ENCODE measurements around the gene PSMC4. TPM values are rescaled to one million over a fixed set of nuclear protein-coding genes. Genes with fewer than 3 reads are reported as not detected.

Gene PSMC4
- total RNA-seq, 2 donors from 2014 or later: 14.2 to 43.8 TPM

DNA sequence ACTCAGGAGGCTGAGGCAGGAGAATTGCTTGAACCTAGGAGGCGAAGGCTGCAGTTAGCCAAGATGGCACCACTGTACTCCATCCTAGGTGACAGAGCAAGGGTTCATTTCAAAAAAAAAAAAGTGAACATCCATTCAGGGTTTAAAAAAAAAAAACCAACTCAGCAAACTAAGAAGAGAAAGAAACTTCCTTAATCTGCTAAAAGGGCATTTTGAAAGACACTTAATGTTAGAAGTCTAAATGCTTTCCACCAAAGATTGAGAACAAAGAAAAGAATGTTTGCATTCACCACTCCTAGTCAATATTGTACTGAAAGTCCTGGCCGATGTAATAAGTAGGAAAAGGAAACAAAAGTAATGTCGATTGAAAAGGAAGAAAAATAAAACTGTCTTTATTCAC lies 7.1 kb upstream of the PSMC4 start:
- Histone ChIP-seq H3K9me3 (no peaks in the 10 kb centered on the region), H3K27ac (no peak overlapping the region), H3K27me3 (no peaks in the 10 kb centered on the region), H3K4me1 (no peaks in the 10 kb centered on the region), H3K4me3 (no peak overlapping the region), H3K36me3 (replicated peaks in 1 of 2; ENCODE audit: insufficient read depth in 1 of 2, low read depth in 2 of 2) (no peaks in the 10 kb centered on the region)
- ATAC-seq (no peak), DNase-seq (no peak)
- intact Hi-C loops (cut with DNase I): no loop called here
- WGBS, 2 donors: 63 to 69% methylated on average over 3 of the region's 3 CpGs
- no peak for TF ChIP-seq POLR2A (IDR thresholded peaks at IDR 0.05)
- TF ChIP-seq, protein P1, sequence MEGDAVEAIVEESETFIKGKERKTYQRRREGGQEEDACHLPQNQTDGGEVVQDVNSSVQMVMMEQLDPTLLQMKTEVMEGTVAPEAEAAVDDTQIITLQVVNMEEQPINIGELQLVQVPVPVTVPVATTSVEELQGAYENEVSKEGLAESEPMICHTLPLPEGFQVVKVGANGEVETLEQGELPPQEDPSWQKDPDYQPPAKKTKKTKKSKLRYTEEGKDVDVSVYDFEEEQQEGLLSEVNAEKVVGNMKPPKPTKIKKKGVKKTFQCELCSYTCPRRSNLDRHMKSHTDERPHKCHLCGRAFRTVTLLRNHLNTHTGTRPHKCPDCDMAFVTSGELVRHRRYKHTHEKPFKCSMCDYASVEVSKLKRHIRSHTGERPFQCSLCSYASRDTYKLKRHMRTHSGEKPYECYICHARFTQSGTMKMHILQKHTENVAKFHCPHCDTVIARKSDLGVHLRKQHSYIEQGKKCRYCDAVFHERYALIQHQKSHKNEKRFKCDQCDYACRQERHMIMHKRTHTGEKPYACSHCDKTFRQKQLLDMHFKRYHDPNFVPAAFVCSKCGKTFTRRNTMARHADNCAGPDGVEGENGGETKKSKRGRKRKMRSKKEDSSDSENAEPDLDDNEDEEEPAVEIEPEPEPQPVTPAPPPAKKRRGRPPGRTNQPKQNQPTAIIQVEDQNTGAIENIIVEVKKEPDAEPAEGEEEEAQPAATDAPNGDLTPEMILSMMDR (IDR thresholded peaks at IDR 0.05): no peak

DNA sequence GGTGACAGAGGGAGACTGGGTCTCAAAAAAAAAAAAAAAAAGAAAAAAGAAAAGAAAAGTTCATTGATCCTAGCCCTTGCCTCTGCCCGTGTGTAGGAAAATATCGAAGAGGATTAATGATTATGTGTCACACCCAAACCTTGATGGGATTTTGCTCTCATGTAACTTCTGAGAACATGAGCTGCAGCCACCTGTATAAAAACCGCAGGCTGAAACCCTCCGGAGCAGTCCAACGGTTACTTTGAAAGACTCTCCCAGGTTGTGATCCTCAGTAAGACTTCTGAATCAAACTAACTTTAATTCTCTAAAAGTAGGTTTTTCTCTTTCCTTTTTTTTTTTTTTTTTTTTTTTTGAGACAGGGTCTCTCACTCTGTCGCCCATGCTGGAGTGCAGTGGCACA lies 4.3 kb upstream of the PSMC4 start:
- TF ChIP-seq POLR2A (IDR thresholded peaks at IDR 0.05): no peak
- TF ChIP-seq, protein P1 (IDR thresholded peaks at IDR 0.05): no peak
- H3K27ac ChIP-seq: no peak overlapping the region
- no peak for ATAC-seq
- DNase-seq: no peak
- no peaks in the 10 kb centered on the region for H3K36me3 ChIP-seq (replicated peaks in 1 of 2; ENCODE audit: insufficient read depth in 1 of 2, low read depth in 2 of 2)
- intact Hi-C loops (cut with DNase I): no loop called here
- no peak overlapping the region for H3K4me3 ChIP-seq
- WGBS, 2 donors: 74 to 78% methylated on average over 6 of the region's 6 CpGs
- no peaks in the 10 kb centered on the region for H3K27me3 ChIP-seq
- H3K4me1 ChIP-seq: peaks cover 13% of the 10 kb centered on the region
- no peaks in the 10 kb centered on the region for H3K9me3 ChIP-seq

DNA sequence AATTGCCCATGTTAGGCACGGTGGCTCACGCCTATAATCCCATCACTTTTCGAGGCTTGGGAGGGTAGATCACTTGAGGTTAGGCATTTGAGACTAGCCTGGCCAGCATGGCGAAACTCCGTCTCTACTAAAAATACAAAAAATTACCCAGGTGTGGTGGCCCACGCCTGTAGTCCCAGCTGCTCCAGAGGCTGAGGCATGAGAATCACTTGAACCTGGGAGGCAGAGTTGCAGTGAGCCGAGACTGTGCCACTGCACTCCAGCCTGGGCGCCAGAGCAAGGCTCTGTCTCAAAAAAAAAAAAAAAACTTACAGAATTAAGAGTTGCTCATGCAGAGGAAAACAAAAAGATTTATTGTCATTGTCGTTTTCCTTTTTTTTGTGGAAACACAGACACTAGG lies 3.4 kb upstream of the PSMC4 start:
- WGBS, 2 donors: 75 to 85% methylated on average over 9 of the region's 9 CpGs
- DNase-seq (no peak), ATAC-seq (no peak)
- no peak overlapping the region for H3K27ac ChIP-seq
- H3K4me3 ChIP-seq: no peak overlapping the region
- intact Hi-C loops (cut with DNase I): no loop called here
- H3K9me3 ChIP-seq: no peaks in the 10 kb centered on the region
- TF ChIP-seq, protein P1 (IDR thresholded peaks at IDR 0.05): no peak
- no peak for TF ChIP-seq POLR2A (IDR thresholded peaks at IDR 0.05)
- no peaks in the 10 kb centered on the region for H3K36me3 ChIP-seq (replicated peaks in 1 of 2; ENCODE audit: insufficient read depth in 1 of 2, low read depth in 2 of 2)
- no peaks in the 10 kb centered on the region for H3K27me3 ChIP-seq
- peaks cover 20% of the 10 kb centered on the region for H3K4me1 ChIP-seq

DNA sequence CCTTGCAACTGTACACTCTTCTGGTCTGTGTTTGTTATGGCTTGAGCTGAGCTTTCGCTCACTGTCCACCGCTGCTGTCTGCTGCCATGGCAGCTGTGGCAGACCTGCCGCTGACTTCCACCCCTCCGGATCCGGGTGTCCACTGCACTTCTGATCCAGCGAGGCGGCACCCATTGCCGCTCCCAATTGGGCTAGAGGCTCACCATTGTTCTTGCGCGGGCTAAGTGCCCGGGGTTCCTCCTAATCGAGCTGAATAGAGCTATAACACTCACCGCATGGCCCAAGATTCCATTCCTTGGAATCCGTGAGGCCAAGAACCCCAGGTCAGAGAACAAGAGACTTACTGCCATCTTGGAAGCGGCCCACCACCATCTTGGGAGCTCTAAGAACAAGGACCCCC lies 2.2 kb upstream of the PSMC4 start:
- Histone ChIP-seq H3K36me3 (replicated peaks in 1 of 2; ENCODE audit: insufficient read depth in 1 of 2, low read depth in 2 of 2) (peaks cover 0 to 3% of the 10 kb centered on the region in 2 donors), H3K4me1 (peaks cover 20% of the 10 kb centered on the region), H3K4me3 (no peak overlapping the region), H3K27me3 (no peaks in the 10 kb centered on the region), H3K27ac (no peak overlapping the region), H3K9me3 (no peaks in the 10 kb centered on the region)
- no peak for ATAC-seq
- no peak for DNase-seq
- 97 to 99% methylated on average over 11 to 15 of the region's 15 CpGs for WGBS, 2 donors
- intact Hi-C loops (cut with DNase I): no loop called here
- TF ChIP-seq, protein P1 (IDR thresholded peaks at IDR 0.05): no peak
- TF ChIP-seq POLR2A (IDR thresholded peaks at IDR 0.05): no peak

DNA sequence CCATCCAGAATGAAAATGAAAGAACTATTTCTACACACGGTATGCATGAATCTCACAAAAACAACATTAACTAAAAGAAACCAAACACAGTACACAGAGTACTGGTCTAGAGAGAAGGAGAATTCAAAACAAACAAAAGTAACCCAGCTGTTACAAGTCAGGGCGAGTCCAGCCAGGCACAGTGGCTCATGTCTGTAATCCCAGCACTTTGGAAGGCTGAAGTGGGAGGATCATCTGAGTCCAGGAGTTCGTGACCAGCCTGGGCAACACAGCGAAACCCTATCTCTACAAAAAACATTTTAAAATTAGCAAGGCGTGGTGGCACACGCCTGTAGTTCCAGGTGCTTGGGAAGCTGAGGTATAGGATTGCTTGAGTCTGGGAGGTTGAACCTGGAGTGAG lies 1.7 kb upstream of the PSMC4 start:
- intact Hi-C loops (cut with DNase I): no loop called here
- peaks cover 0 to 7% of the 10 kb centered on the region in 2 donors for H3K36me3 ChIP-seq (replicated peaks in 1 of 2; ENCODE audit: insufficient read depth in 1 of 2, low read depth in 2 of 2)
- ATAC-seq (no peak), DNase-seq (no peak)
- H3K9me3 ChIP-seq: no peaks in the 10 kb centered on the region
- TF ChIP-seq, protein P1 (IDR thresholded peaks at IDR 0.05): no peak
- TF ChIP-seq POLR2A (IDR thresholded peaks at IDR 0.05): no peak
- no peak overlapping the region for H3K4me3 ChIP-seq
- WGBS, 2 donors: 84% methylated on average over 6 of the region's 6 CpGs
- H3K27me3 ChIP-seq: no peaks in the 10 kb centered on the region
- H3K4me1 ChIP-seq: peaks cover 20% of the 10 kb centered on the region
- no peak overlapping the region for H3K27ac ChIP-seq
